HG02759 (cell line): ENCODE results near the gene GTF2H3.
"Not testable (repeated sequence)": the region's sequence is repeated elsewhere in the genome, so short reads cannot be mapped to it uniquely, and the experiment has no call there.

Experiments used
- ATAC-seq: cut with Tn5 transposase; IDR thresholded peaks from one replicate; pipeline ENCODE4 v1.9.1; 2021; ENCODE audit warnings: mild to moderate bottlenecking, moderate library complexity; ENCODE audit not compliant: unreplicated experiment

GTF2H3 gene

DNA sequence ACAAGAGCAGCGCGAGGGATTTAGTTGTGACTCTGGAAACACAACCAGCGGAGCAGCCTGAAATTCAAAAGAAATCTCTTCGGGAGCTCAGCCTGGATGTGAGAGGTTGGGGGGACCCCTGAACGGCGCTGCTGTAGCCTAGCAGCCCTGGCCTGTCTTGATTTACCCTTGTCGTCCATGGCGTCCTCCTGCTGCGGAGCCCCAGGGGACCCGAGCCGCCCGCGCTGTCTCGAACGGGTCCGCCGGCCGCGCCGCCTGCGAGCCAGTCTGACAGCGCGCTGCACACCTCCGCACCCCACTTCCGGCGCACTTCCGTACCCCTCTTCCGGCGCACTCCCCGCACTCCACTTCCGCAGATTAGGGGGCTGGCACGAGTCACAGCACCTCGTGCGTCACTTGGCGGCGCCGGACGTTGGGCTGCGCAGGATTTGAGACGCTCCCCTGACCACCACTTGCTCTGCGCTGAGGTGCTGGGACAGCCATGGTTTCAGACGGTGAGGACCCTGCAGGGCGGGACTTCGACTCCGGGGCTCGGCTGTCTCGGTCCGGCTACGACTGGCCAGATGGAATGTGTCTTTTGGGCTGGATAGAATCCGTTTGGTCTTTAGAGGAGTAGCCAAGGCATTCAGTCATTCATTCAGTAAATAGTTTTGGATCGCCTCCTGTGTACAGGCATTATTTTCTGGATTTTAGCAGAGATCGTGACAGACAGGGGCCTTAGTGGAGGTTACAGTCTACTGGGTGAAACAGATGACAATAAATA lies at the start of gene GTF2H3, which contains the start of gene EIF2B1:
TSS of gene GTF2H3 (plus strand) at position 451 of the 763 bp plus-strand sequence. CDS start at position 482, 31 bp downstream.
TSS of gene EIF2B1 (minus strand) at position 308 of the 763 bp plus-strand sequence. CDS start at position 179, 129 bp downstream.
- peak; percentile 97 for ATAC-seq

DNA sequence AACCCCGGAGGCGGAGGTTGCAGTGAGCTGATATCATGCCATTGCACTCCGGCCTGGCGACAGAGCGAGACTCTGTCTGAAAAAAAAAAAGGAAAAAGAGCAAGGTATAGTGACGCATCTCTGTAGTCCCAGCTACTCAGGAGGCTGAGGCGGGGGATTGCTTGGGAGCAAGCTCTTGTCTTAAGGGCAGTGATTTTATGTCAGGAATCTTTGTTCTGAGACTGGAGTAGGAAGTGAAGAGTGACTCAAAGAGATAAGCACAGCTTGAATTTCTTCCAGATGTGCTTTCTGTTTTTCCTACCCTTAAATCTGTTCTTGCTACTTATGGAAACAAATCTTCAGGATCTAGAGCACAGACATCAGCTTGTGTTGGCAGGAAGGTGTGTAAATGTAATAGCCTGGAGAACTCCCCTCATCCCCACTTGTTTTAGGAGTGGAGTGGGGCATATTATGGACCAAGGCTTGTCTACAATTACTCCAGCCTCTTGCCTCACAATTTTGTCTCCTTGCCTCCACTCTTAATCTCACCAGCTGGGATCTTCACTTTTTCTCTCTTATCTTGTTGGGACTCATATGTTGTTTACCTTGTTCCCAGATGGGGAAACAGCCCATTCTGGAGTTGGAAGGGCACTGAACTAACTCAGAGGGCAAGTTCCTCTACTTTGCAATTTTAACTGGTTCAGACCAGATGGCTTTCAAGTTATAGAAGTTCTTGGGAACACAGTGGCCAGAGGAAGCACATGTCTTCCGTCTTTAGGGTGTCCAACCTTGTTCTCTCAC lies 41.7 kb upstream of the GTF2H3 start:
- ATAC-seq: no peak

DNA sequence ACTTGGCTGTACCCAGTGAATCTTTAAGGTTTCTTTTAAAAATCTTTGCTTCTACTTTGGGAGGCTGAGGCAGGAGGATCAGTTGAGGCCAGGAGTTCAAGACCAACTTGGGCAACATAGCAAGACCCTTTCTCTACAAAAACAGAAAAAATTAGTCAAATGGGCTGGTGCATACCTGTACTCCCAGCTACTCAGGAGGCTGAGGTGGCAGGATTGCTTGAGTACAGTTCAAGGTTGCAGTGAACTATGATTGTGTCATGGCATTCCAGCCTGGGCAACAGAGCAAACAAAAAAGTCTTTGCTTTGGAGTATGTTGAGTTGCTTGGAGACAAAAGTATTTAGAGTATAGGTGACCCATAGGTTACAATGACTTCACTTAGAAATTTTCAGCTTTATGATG lies 37.9 kb upstream of the GTF2H3 start:
- ATAC-seq: no peak

DNA sequence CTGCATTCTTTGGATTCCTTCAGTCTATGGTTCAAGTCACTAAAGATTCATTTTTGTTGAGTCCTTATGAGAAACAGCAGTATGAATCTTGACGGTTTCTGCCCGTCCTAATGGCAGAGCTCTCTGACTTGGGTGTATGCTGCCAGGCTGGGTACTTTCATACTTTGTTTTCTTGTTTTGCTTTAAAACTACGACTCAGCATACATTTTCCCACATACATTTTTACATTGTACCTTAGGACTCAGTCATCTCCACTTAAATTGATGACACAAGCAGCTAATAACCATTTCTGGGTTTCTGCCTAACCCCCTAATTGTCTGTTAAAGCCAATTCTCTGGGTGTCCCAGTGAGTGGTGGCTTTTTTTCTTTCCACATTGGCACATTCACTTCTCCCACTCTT lies 36.5 kb upstream of the GTF2H3 start:
- no peak for ATAC-seq

DNA sequence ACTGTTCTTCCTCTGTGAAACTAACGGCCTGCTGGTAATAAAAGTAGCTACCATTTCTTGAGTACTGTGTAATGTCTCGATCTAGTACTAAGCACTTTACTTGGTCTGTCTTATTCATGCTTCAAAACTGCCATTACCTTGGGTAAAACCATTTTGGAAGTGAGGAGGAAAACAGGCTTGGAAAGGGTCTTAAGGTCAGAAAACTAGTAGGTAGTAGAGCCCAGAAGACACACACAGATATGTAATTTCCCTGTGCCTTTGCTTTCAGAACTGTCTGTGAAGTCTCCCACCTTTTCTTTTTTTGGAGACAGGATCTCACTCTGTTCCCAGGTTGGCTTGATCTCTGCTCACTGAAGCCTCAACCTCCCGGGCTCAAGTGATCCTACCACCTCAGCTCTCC lies 35.1 kb upstream of the GTF2H3 start:
- ATAC-seq: no peak

DNA sequence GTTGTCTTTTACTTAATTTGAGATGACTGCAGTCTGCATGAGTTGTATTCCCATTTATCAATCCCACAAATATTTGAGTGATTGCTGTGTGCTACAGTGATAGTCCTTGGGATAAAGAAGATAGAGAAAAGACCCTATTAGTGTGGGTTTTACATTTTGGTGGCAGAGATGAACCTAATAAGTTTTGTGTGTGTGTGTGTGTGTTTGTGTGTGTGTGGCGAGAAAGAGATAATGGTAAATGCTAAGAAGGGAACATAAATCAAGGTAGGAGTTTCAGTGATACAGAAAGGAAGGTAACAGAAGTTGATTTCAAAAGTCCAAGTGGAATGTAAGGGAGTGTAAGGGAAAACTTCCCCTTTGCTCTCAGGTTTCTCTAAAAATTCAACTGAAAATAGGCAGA lies 34.3 kb upstream of the GTF2H3 start:
- no peak for ATAC-seq

DNA sequence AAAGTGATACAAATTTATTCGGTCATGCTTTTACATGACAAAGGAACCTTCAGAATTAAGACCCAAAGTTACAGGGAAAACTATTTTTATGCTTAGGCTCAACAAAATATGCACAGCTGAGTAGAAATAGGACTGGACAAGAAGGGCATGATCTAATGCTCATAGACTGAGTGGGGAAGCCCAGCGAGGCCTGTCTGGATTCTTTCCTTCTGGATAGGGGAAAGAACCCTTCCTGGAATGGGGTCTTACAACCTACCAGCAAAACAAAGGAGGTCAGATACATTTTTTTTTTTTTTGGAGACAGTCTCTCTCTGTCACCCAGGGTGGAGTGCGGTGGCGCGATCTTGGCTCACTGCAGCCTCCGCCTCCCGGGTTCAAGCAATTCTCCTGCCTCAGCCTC lies 33.9 kb upstream of the GTF2H3 start:
- ATAC-seq: no peak

DNA sequence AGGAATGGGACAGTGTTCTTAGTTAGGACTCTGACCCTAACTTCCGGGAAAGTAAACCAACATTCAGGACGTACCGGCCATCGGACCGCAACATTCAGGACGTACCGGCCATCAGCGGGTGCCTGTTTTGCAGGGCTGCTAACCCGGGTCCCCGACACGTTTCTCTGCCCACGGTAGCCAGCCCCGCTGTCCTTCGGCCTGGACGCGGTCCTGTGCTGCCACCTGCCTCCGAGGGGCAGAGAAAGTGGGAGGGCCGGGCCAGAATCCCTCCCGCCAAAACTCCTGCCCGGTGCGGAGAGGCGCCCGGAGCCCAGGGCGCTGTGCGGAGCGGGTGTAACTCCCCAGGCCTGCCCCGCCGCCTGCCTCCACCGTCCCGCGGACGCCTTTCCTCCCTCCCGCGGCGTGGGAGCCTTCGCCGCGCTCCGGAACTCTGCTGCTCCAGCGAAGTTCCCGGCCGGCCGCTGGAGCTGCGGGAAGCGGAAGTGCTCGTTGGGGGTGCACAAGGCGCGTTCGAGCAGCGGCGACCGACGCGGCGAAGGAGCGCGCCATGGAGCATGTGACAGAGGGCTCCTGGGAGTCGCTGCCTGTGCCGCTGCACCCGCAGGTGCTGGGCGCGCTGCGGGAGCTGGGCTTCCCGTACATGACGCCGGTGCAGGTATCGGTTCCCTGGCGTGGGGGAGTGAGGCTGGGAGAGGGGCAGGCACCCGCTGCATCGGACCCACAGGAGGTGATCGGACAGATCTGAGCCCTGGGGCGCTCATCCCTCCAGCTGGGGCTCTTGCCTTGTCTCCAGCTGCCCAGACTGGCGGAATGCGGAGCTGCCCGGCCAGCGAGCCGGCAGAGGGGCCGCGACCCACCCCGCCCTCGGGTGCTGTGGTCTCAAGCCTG lies 31.8 kb upstream of the GTF2H3 start, which contains the start of gene DDX55:
TSS of gene DDX55 (plus strand) at position 498 of the 888 bp plus-strand sequence. CDS start at position 548, 50 bp downstream.
- ATAC-seq: peak; percentile 95

DNA sequence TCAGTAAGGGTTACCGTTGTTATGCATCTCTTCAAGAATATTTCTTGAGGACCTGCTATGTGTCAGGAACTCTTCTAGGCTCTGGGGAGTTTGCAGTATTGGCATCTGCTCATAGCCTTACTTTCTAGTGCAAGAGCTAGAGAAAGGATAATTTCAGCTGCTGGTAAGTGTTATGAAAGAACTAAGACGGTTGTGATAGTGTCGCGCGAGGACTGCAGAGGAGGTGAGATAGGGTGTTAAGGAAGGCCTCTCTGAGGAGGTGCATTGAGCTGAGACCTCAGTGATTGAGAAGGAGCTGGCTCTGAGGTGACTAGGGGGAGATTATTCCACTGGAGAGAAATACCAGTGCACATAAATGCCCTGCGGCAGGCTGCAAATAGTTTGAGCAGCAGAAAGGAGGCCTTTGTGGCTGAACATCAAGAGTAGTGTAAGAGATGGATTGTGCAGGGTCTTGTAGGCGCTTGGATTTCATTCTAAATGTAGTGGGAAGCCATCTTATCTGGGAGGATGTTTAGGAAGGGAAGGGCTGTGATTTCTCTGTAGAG lies 30.9 kb upstream of the GTF2H3 start:
- no peak for ATAC-seq

DNA sequence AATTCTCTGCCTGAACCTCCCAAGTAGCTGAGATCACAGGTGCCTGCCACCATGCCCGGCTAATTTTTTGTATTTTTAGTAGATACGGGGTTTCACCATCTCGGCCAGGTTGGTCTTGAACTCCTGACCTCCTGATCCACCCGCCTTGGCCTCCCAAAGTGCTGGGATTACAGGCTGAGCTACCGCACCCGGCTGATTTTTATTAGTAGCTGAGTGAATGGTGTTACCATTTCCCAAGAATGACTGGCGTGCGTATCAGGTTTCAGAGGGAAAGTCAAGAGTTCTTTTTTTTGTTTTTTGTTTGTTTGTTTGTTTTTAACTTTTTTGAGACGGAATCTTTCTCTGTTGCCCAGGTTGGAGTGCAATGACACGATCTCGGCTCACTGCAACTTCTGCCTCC lies 30.1 kb upstream of the GTF2H3 start:
- ATAC-seq: not testable (repeated sequence)

DNA sequence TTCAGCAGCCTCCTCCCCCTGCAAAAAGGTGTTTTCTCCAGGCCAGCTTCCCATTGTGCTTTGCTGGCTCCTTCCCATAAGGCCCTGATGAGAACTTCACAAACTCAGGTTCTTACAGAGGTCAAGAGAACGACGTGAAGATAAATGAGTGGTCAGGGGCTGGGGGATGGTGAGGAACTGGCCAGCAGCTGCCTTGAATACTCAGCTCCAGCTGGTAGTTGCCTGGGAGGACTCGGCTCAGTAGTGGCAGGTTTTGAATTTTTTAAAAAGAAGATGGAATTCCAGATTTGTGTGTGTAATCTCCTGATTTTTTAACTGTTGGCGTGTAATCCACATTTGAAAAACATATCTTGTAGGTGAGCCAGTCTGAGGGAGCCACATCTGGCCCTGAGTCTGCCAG lies 25.9 kb upstream of the GTF2H3 start:
- ATAC-seq: no peak

DNA sequence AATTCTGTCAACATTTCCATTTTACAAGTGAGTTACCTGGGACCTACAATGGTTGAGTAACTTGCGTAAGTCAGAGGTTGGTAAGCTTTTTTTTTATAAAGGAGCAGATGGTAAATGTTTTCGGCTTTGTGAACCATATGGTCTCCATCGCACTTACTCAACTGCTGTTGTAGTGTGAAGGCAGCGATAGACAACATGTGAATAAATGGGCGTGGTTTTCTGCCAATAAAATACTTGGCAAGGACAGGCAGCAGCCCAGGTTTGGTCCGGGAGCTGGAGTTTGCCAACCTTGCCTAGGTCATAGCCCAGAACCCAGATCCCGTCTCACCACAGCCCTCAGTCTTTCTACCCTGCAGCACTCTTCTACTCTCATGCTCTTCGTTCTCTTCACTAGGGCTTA lies 25.4 kb upstream of the GTF2H3 start:
- no peak for ATAC-seq

DNA sequence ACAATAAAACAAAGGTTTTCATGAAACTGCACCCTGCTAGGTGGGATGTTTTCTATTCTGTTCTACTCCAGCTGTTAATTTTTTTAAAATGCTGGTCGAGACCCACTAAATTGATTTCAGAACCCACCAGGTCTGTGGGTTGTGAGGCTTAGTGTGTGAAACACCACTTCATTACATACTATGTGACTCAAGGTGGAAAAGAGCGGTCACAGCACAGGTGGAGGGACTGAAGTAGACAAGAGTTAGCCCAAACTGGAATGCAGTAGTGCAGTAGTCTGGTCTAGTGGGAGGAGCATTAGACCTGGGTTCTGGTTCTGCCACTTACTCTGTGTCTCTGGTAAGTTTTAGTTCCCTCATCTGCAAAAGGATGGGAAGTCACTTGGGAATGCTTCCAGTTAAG lies 19.5 kb upstream of the GTF2H3 start:
- no peak for ATAC-seq

DNA sequence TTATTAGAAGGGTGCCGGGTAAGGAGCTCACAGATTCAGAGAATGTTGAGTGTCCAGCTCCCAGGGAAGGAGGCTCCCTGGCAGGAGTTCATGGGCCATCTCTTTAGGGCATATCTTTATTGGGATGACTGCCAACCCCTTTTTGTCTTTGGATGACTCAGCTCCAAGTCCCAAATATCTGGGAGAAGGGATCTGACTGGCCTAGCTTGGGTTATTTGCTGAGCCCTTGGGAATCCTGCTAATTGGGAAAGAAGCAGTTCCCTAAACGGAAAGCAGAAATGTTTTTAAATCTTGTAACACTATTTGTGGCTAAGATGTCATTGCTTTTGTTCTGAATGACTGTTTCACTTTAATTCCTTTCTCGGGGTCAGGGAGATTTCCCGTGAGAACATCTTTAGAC lies 19.1 kb upstream of the GTF2H3 start:
- ATAC-seq: no peak

DNA sequence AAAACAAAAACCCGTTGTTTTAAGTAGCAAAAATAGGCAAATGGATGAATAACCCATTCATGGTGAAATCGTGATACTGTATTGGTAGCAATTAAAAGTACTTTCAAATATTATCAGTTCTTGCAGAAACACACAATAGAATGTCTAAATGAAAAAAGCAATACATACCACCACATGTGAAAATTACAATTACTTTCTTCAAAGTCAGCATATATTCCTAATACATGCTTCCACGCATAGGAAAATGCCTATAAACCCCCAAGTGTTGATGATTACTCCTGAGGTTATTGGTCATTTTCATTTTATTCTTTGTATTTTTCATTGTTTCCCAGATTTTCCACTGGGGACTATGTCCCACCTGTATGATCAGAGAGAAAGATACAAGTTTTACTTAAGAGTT lies 16.5 kb upstream of the GTF2H3 start:
- no peak for ATAC-seq

DNA sequence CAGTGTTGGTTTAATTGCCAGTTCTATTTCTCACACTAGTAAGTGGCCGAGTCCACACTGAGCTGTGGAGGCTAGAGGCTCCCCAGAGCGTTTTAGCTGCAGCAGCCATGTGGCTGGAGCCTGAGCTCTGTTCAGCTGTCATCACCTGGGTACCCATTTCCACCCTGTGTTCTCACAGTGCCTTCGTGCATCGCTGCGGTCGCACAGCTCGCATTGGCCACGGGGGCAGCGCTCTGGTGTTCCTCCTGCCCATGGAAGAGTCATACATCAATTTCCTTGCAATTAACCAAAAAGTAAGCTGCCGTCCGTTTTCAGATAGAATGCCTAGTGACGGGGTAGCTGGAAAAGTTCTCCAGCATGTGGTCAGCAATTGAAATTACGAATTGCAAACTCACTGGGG lies 16.0 kb upstream of the GTF2H3 start:
- no peak for ATAC-seq

DNA sequence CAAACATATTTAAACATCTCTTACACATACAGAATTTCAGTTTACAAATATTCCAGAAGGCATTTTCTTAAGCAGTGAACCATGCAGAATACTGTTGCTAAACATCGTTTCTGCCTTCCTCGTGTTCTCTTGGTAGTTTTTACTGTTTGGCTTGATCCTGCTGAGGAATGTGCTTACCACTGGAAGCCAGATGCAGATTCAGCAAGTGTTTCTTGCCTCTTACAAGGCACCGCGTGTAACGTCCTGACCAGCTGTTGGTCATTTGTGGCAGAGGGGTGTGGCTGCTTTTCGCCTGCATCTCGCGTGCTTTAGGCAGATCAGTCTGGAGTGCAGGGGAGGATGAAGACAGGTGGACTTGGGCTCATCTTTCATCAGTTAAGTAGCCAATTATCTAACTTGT lies 12.5 kb upstream of the GTF2H3 start:
- ATAC-seq: no peak

DNA sequence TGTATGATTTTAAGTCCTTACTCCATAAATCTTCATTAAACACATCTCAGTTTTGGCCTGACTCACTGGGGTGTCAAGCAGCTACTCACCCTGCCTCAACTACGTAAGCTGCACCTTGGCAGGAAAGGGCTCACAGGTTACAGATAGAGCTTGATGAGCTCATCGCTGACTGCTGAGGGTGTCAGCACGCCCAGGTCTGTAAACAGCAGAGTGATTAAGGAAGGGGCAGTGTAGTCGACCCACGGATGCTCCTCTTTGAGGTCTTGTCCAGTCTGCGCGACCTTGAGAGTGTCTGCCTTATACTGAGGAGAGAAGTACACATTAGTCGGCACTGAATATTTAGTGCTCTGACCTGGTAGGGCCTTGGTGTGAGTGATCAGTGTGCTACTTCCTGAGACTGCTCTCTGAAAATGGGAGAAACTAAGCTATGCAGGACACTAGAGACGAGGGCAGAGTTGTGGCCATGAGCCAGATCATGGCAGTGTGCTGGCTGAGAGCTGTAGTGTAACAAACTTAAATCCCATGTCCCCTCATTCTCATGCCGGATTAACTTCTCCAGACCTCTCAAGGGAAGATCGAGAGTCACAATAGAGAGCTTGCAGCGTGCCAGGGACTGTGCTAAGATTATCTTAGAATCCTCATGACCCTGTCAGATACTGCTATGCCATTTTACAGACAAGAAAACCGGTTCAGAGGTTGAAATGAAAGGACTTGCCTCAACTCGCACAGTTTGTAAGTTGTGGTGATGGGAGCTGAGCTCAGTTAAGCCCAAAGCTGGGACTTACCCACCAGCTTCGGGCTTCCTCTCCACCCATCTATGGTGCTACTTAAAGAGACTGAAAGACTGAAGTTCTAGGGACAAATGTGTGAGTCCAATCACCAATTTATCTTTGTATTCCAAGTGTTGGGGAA lies 11.8 kb upstream of the GTF2H3 start:
- no peak for ATAC-seq

DNA sequence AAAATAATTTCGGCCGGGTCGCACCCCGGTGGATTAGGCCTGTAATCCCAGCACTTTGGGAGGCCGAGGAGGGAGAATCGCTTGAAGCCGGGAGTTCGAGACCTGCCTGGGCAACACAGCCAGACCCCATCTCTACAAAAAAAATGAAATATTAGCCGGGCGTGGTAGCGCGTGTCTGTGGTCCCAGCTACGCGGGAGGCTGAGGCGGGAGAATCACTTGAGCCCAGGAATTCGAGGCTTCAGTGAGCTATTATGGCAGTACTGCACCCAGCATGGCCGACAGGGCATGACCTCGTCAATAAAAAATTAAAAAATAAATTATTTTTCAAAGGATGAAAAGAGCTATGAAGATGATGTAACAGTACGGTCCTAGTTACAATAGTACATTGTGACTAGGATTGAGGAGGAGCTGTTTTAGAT lies 523 bp downstream of the GTF2H3 start:
- ATAC-seq: no peak

DNA sequence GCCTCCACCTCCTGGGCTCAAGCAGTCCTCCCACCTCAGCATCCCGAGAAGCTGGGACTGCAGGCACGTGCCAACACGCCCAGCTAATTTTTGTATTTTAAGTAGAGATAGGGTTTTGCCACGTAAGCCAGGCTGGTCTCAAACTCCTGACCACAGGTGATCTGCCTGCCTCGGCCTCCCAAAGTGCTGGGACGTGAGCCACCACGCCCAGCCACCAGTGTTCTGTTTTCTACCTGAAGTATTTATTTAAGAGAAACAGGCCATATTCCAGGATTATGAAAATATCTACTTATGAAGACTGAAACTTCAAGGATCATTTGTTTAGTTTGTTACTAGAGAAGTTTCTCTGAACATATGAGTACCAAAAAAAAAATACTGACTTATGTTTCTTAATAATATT lies 10.3 kb downstream of the GTF2H3 start:
- ATAC-seq: no peak
